Left lung (tissue), 10 donors: ENCODE results near the gene ZYX. TPM values are rescaled to one million over a fixed set of nuclear protein-coding genes. Genes with fewer than 3 reads are reported as not detected.

Experiments
- ATAC-seq: fragments of 200-7000 bp; cut with Tn5 transposase; one replicate; pipeline ENCODE4 v1.9.1; 2020; ENCODE audit warnings: moderate library complexity
- DNase-seq, 4 donors: peaks; one replicate each; pipeline ENCODE4 v3.0.0-alpha.2; 2013 to 2020
- H3K27ac ChIP-seq, 2 donors: fragments of 200-600 bp; sonication (generic) in 1 of 2; one replicate each; pipeline versions ENCODE4 v1.5.0 to v1.8.0; 2020 to 2021
- H3K27me3 ChIP-seq, 2 donors: fragments of 200-600 bp; sonication (generic) in 1 of 2; one replicate each; pipeline versions ENCODE4 v1.5.0 to v1.8.0; 2020 to 2021
- H3K36me3 ChIP-seq, 2 donors: fragments of 200-600 bp; sonication (generic) in 1 of 2; one replicate each; pipeline versions ENCODE4 v1.5.0 to v1.8.0; 2020 to 2021
- H3K4me1 ChIP-seq, 2 donors: fragments of 200-600 bp; one replicate each; pipeline ENCODE4 v1.8.0; 2021
- H3K4me3 ChIP-seq, 2 donors: fragments of 200-600 bp; sonication (generic) in 1 of 2; one replicate each; pipeline versions ENCODE4 v1.5.0 to v1.8.0; 2020 to 2021; ENCODE audit warnings: mild to moderate bottlenecking in 1 of 2
- H3K9me3 ChIP-seq, 2 donors: fragments of 200-600 bp; sonication (generic) in 1 of 2; one replicate each; pipeline versions ENCODE4 v1.5.0 to v1.8.0; 2020 to 2021
- intact Hi-C, 2 donors: fragments of 100-400 bp; cut with DNase I; formaldehyde crosslinking; loops; one replicate each; pipeline versions ENCODE4 v1.11.2 to v1.14.2; 2022
- polyA plus RNA-seq, 6 donors: library from polyadenylated mRNA; unstranded; fragments of 120-200 nt; gene quantifications; one replicate each; pipeline ENCODE4 v1.2.1, GENCODE V29; 2013; ENCODE audit not compliant: insufficient read length in 6 of 6
- total RNA-seq, 2 donors: library from RNA; stranded (reverse); fragmentation: NEBNext Ultra II Directional; extraction: Animal tissue kit (Norgen Biotek cat#: 25700); gene quantifications; one replicate each; pipeline ENCODE4 v1.2.1, GENCODE V29; 2021
- TF ChIP-seq, protein P1 (sequence below), 2 donors: fragments of 200-600 bp; sonication (generic) in 1 of 2; IDR thresholded peaks; one replicate each; pipeline versions ENCODE4 v1.5.0 to v1.8.0; 2021; ENCODE audit warnings: antibody characterized with exemption in 2 of 2
- donor health status: DM: no; HTN: yes; CAD: no.
- donor health status: DM: no; HTN: no; CAD: no.

The ZYX gene
- total and polyA plus RNA-seq, 8 donors: 117 to 307 (median 182) TPM

DNA sequence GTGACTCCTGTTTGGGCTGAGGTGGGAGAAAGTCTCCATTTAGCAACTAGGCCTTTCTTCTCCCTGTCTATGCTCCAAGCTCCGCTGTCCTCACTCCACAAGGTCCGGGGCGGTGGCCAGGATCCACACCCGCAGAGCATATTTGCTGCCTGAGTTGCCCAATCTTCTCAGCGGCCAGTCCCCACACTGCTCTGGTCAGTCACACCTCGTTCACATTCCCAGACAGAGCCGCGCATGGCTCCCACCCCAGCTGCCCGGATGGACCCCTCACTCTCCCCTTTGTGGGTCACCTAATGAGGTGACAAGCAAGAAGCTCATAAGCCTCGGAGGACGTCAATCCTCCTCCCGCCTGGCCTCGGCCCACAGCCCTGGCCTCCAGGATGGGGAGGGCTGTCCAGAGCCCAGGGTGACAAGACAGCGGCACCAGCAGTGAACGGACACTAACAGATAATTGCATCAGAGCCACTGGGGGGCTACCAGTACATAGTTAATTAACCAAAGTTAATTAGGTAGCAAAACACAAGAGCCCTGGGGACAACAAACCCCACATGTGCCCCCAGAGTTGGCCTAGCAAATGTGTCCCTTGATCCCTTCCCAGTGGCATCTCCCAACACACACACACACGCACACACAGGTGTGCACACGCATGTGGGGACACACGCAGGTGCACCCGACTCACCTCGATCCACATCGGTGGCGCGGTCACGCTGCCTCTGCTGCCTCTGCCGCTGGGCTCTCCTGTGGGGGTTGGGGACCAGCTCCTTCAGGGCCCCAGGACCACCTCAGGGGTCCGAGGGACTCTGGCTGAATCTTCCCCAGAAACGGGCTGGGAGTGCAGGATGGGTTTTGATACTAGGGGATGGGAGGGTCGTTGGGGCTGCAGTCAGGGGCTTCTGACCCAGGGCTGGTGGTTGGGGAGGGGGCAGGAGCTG lies 15.7 kb downstream of the ZYX start:
- intact Hi-C loops: no loop called here
- Histone ChIP-seq H3K36me3 (peaks cover 0 to 36% of the 10 kb centered on the region in 2 donors), H3K9me3 (no peaks in the 10 kb centered on the region), H3K27me3 (no peaks in the 10 kb centered on the region), H3K4me1 (peaks cover 11 to 38% of the 10 kb centered on the region in 2 donors), H3K4me3 (no peak overlapping the region), H3K27ac (no peak overlapping the region)
- ATAC-seq: peak; percentile 18
- peak in 3 of 4 donors; percentile 77 to 93 (median 90) for DNase-seq
- TF ChIP-seq, protein P1, sequence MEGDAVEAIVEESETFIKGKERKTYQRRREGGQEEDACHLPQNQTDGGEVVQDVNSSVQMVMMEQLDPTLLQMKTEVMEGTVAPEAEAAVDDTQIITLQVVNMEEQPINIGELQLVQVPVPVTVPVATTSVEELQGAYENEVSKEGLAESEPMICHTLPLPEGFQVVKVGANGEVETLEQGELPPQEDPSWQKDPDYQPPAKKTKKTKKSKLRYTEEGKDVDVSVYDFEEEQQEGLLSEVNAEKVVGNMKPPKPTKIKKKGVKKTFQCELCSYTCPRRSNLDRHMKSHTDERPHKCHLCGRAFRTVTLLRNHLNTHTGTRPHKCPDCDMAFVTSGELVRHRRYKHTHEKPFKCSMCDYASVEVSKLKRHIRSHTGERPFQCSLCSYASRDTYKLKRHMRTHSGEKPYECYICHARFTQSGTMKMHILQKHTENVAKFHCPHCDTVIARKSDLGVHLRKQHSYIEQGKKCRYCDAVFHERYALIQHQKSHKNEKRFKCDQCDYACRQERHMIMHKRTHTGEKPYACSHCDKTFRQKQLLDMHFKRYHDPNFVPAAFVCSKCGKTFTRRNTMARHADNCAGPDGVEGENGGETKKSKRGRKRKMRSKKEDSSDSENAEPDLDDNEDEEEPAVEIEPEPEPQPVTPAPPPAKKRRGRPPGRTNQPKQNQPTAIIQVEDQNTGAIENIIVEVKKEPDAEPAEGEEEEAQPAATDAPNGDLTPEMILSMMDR (IDR thresholded peaks at IDR 0.05): no peak

DNA sequence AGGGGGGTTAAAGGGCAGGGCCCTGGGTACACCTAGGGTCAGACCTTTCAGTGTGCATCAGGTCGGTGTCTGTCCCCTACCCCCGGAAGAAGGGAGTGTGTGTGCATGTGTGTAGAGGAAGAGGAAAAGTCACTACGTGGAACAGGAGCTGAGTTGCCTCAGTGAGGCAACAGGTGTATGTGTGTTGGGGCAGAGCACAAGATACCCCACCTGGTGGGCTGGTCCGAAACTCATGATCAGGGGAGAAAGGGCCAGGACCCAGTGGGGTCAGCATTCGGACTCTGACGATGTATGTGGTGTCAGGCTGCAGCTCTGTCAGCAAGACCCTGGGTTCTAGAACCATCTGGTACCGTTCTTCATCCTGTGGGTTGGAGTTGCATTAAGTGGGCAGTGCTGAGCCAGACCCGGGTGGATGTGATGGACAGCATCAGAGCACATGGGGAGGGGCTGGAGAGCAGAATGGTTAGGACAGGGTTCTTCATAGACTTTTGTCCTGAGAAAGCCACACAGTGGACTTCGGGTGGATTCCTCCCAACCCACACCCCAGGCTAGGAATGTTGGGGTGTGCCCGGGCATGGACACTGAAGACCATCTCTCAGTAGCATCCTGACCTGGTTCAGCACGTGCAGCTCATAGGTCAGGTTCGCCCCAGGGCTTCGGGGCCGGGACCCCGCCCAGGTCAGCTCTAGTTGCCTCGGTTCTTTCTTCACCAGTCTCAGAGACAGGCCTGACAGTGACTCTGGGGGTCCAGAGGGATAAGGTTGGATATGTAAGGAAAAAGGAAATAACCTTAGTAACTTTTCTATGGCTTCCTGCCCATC lies 16.8 kb downstream of the ZYX start:
- DNase-seq: no peak
- H3K36me3 ChIP-seq: peaks cover 0 to 26% of the 10 kb centered on the region in 2 donors
- TF ChIP-seq, protein P1 (IDR thresholded peaks at IDR 0.05): no peak
- intact Hi-C loops: no loop called here
- no peaks in the 10 kb centered on the region for H3K27me3 ChIP-seq
- ATAC-seq: no peak
- no peaks in the 10 kb centered on the region for H3K9me3 ChIP-seq
- no peak overlapping the region for H3K4me3 ChIP-seq
- H3K4me1 ChIP-seq: peaks cover 11 to 27% of the 10 kb centered on the region in 2 donors
- no peak overlapping the region for H3K27ac ChIP-seq

DNA sequence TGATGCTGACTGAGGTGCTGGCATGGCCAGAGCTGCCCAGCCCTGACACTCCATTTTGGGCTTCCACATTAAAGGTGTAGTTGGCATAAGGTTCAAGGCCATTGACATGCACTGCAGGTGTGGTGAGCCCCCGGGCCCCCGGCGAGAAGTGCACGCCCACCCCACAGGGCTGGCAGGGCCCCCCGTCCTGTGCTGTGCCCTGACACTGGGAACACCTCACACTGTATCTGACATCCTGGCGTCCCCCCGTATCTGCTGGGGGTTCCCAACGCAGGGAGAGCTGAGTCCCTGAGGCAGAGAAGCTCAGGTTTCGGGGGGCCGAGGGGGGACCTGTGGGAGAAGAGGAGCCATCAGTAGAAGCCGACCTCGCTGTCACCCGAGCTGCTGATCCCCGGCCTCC lies 17.5 kb downstream of the ZYX start:
- H3K27me3 ChIP-seq: no peaks in the 10 kb centered on the region
- TF ChIP-seq, protein P1 (IDR thresholded peaks at IDR 0.05): no peak
- H3K9me3 ChIP-seq: no peaks in the 10 kb centered on the region
- intact Hi-C loops: no loop called here
- H3K4me1 ChIP-seq: peaks cover 7 to 20% of the 10 kb centered on the region in 2 donors
- H3K4me3 ChIP-seq: no peak overlapping the region
- no peak for ATAC-seq
- peaks cover 0 to 20% of the 10 kb centered on the region in 2 donors for H3K36me3 ChIP-seq
- no peak overlapping the region for H3K27ac ChIP-seq
- DNase-seq: no peak

DNA sequence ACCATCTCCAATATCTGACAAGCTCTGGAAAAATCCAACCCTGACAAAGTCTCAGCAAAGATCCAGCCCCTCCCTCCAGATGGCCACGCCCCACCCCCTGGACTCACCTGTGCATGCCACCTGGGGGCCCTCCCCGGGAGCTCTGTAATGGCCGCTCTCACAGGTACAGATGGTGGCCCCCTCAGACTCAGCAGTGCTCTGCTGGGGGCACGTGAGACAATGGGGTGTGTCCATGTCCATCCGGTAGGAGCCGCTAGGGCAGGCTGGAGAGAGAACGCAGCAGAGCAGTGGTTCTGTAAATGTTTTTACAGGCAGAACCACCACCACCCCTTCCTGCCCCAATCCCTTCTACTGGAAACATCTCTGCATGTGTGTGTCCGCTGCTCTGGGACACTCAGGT lies 18.0 kb downstream of the ZYX start:
- Histone ChIP-seq H3K36me3 (peaks cover 0 to 20% of the 10 kb centered on the region in 2 donors), H3K9me3 (no peaks in the 10 kb centered on the region), H3K4me1 (peaks cover 7 to 18% of the 10 kb centered on the region in 2 donors), H3K4me3 (no peak overlapping the region), H3K27ac (no peak overlapping the region), H3K27me3 (no peaks in the 10 kb centered on the region)
- DNase-seq (no peak), ATAC-seq (no peak)
- TF ChIP-seq, protein P1 (IDR thresholded peaks at IDR 0.05): no peak
- intact Hi-C loops: no loop called here

DNA sequence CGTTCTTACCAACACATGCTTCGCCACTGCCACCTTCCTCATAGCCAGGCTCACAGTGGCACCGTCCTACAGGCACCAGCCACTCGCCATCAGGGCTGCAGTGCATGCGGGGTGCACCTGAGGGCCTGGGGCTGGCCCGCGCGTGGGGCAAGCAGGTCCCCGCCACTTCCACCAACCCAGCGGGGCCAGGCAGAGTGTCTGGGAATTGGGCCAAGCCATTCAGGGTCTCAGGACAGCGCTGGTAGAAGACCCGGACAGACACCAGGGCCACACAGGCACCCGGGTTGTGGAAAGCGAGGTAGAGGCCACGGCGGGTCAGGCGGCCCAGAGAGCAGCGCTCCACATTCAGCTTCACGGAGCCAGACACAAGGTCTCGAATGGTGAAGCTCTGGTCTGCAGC lies 18.5 kb downstream of the ZYX start:
- ATAC-seq: no peak
- peak in 1 of 4 donors; percentile 70 for DNase-seq
- no peaks in the 10 kb centered on the region for H3K9me3 ChIP-seq
- peaks cover 7 to 16% of the 10 kb centered on the region in 2 donors for H3K4me1 ChIP-seq
- no peaks in the 10 kb centered on the region for H3K27me3 ChIP-seq
- intact Hi-C loops: no loop called here
- no peak overlapping the region for H3K27ac ChIP-seq
- TF ChIP-seq, protein P1 (IDR thresholded peaks at IDR 0.05): no peak
- peaks cover 0 to 20% of the 10 kb centered on the region in 2 donors for H3K36me3 ChIP-seq
- no peak overlapping the region for H3K4me3 ChIP-seq
